HG03378 (cell line): ENCODE results near the gene LCE1B.

Experiments used
- ATAC-seq: cut with Tn5 transposase; IDR thresholded peaks from one replicate; pipeline ENCODE4 v1.9.1; 2021; ENCODE audit warnings: mild to moderate bottlenecking, moderate library complexity; ENCODE audit not compliant: unreplicated experiment

The LCE1B gene

DNA sequence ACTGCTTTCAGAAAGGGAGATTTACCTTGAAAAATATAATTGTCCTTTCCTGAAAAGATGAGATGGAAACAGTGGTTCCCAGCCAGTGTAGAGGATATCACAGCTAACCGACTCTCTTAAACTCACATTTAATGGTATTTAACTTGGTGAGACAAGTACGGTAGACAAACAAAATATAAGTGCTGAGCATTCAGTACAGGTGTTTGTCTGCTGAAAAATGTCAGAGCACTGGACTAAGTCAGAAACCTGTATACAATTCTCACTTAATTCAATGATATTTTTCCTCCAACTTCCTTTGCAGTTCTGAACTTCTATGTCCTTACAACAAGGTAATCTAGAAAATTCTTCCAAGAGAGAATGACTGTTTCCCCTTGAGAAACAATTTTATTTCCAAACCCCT is at the start of gene LCE1B:
Gene LCE1B (plus strand): TSS at position 301 of the 400 bp plus-strand sequence. CDS start 476 bp downstream, outside the sequence.
- ATAC-seq: no peak

- ATAC-seq: no peak
Observed at GRCh38 chr1:152768847-152769533, 42.8 kb upstream of the LCE1B start.

GRCh38 chr1:152770411-152770810 is 41.4 kb upstream of the LCE1B start:
- ATAC-seq: no peak

DNA sequence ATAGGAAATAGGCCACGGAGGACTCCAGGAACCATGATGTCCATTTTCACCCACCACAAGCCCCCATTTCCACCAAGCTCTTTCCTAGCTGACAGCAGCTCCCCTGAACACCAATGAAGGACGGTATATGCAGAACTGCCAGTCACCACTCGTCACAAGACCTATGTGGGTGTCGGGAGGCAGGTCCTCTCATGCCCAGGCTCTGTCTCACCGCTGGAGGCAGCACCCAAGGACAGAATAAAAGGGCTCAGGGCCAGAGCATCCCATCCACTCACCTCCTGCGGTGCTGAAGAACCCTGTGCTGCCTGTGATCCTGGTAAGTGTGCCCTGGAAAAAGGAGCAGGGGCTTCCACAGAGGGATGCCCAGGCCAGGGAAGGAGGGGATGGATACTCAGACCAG is 36.9 kb upstream of the LCE1B start, which contains the start of gene LCE1F:
Gene LCE1F (plus strand): TSS at position 266 of the 400 bp plus-strand sequence. CDS start 1,232 bp downstream, outside the sequence.
- no peak for ATAC-seq

- no peak for ATAC-seq
Observed at GRCh38 chr1:152776361-152776760, 35.4 kb upstream of the LCE1B start.

DNA sequence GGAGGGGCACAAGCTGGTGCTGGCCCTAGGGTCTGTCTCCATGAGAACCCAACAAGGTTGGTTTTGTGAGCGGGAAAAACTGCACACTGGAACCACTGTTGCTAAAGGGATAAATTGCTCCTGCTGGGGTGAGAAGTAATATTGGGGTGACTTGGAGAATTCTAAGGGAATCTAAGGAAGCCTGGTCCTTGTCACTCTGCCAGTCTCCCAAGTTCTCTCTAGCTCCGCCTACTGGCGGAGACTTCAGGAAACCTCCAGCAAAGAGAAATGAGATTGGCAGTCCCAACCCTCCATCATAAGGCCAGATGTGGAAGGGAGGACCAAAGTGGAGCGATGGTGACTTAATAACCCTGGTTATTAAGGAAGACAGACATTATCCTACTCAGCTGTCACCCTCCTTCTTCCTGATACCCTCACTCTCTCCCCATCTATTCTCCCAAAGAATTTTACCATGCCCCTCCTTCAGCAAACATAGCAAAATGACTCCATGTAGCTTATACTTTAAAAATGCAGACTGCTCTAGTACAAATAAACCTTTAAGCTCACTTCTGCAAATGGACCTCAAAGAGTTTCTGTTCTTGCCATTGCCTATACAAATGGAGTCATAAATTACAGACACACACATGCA is 34.1 kb upstream of the LCE1B start:
- no peak for ATAC-seq

DNA sequence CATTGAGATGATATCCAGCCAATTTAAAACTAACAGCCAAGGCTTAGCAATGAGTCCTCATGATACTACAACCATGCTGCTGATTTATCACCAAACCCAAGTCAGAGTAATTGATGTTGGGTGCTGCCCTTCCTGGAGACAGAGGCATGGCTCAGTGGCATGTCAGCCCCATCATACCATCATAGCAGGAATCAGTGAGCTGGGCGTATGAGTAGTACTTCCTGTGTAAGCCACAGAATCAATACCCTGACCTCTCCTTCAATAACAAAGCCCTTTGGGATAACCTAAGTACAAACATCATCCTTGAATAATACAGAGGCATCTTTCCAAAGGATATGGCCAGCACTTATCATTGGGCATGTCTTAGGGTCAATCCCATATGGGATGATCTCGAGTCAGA is 28.7 kb upstream of the LCE1B start:
- no peak for ATAC-seq

DNA sequence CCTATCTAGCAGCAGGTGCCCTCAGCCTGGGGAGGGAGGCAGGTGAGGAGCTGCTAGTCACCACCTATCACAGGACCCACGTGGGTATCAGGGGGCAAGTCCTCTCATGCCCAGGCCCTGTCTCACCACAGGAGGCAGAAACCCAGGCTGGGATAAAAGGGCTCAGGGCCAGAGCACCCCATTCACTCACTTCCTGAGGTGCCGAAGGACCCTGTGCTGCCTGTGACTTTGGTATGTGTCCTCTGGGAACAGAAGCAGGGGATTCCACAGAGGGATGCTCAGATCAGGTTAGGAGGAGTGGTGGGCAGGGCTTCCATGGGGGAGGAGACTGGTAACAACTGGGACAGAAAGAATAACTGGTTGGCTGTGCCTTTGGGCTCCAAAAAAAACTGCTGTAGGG is 25.7 kb upstream of the LCE1B start, which contains the start of gene LCE1E:
Gene LCE1E (plus strand): TSS at position 181 of the 400 bp plus-strand sequence. CDS start 1,043 bp downstream, outside the sequence.
- no peak for ATAC-seq

GRCh38 chr1:152795686-152796085 is 16.1 kb upstream of the LCE1B start:
- no peak for ATAC-seq

GRCh38 chr1:152796421-152796820 is 15.3 kb upstream of the LCE1B start, which contains the start of gene LCE1D:
LCE1D (plus strand) TSS chr1:152796721; CDS start chr1:152797795, 1,074 bp downstream.
- ATAC-seq: no peak

- ATAC-seq: no peak
Observed at GRCh38 chr1:152801333-152801732, 10.4 kb upstream of the LCE1B start.

- ATAC-seq: no peak
Observed at GRCh38 chr1:152806576-152806975, 5.2 kb upstream of the LCE1B start, which contains the start of gene LCE1C. LCE1C (minus strand) TSS chr1:152806651; CDS start chr1:152805478, 1,173 bp downstream.

- no peak for ATAC-seq
Observed at GRCh38 chr1:152811050-152811449, 721 bp upstream of the LCE1B start.

GRCh38 chr1:152817309-152817708 is 5.5 kb downstream of the LCE1B start:
- ATAC-seq: no peak

GRCh38 chr1:152823294-152823693 is 11.5 kb downstream of the LCE1B start:
- no peak for ATAC-seq

- no peak for ATAC-seq
Observed at GRCh38 chr1:152824964-152825363, 13.2 kb downstream of the LCE1B start.

DNA sequence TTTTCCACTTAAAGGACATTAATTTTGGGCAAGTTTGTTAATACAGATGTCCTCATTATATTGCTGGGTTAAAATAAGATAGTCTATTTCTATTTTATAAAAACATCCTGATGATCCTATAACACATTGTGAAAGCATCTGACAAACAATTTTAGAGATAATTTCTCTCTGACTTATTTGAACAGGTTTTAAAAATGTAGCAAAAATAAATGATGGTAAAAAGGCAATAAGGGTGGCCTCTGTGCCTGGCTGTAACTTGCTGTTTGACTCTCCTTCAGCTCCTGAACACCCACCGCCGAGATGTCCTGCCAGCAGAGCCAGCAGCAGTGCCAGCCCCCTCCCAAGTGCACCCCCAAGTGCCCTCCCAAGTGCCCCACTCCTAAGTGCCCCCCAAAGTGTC is 15.4 kb downstream of the LCE1B start, which contains the start of gene LCE1A:
Gene LCE1A (plus strand): TSS at position 301 of the 400 bp plus-strand sequence. CDS start 0 bp downstream, at position 301.
- ATAC-seq: no peak

GRCh38 chr1:152836870-152837269 is 25.1 kb downstream of the LCE1B start:
- ATAC-seq: no peak

DNA sequence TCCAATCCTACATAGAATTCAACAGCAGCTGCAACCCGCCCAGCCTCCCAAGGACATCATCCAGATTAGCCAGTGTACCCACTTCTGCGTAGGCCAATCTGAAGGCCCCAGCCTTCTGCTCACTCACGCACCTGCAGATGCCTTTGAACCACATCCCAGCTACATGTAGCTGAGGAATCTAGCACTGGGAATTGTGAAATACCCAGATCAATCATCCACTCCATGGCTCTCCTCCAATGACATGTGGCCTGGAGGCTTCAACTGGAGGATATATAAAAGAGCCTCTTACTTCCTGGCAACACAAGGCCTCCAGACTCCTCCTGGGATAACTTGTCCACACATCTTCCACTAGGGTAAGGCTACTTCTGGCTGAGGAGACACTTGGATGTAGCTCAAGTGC is 30.8 kb downstream of the LCE1B start, which contains the start of gene LCE6A:
Gene LCE6A (plus strand): TSS at position 301 of the 400 bp plus-strand sequence. CDS start 665 bp downstream, outside the sequence.
- no peak for ATAC-seq

DNA sequence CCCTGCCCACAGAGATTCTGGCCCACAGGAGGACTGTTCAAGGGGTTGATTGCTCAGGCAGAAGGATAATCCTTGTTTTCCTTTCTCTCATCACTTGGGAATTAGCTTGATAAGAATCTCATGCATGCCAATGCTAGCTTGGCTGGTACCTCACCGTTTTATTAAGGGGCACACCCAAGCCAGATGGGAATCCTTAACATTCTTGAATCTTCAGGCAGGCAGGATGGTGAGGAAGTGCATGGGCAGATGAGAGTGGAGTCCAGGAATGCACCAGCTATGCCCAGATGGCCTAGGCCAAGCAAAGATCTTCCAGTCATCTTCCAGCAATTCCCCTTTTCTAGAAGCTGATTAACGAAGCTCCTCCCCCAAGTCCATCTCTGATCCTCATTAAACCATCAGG is 43.9 kb downstream of the LCE1B start:
- ATAC-seq: no peak

GRCh38 chr1:152858062-152858461 is 46.3 kb downstream of the LCE1B start:
- no peak for ATAC-seq

GRCh38 chr1:152859696-152860095 is 47.9 kb downstream of the LCE1B start, which contains the start of gene LCE7A:
LCE7A (plus strand) TSS chr1:152859996; CDS start chr1:152860698, 702 bp downstream.
- no peak for ATAC-seq
